LoVo (cell line): ENCODE results near the gene ZNF343.
A peak's percentile ranks its signal among the peaks of the same experiment; 100 is the strongest.
"Not testable (repeated sequence)": the region's sequence is repeated elsewhere in the genome, so short reads cannot be mapped to it uniquely, and the experiment has no call there.

Experiments
- DNase-seq: peaks from one replicate; pipeline ENCODE4 v3.0.0-alpha.2; 2016; ENCODE audit warnings: low spot score

ZNF343 gene

DNA sequence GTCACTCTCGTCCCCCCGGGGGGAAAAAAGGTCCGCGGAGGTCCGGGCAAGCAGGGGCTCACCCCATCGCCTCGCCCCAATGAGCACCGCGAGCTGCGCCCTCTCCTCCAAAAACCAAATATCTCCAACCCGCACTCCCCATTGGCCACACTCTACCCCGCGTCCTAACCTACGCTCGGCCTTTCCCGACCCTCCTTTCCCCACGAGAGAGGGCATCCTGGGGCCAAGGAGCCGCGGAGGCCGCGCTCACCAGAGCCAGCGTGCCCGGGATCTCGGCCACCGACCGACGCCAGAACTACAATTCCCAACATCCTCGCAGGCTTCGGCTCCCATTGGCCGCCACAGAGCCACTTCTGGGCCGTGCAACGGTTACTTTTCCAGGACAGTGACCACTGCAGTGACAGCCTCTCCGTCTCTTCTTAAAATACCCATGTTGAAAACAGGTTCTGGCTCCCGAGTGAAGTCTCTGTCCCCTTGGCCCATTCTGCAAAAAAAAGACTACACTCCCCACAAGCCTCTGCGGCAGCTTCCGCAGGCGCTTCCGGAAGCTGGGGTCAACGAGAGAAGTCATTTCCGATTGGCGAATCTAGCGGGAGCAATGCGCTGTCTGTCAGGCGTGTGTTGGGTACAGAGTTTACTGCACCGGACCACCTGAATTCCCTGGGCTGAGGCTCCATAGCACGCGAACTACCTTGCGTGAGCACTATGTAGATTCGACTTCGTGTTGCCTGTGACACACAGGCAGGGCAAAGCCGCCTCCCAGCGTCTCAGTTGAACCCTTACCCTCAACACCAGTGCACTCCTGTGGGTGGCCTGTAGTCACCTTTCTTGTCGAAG is at the start of gene ZNF343:
ZNF343 (minus strand) TSS at position 285 of the 837 bp plus-strand sequence. CDS start 15,020 bp downstream, outside the sequence.
- DNase-seq: peak; percentile 83

GRCh38 chr20:2557873-2558580 is 49.3 kb upstream of the ZNF343 start:
- no peak for DNase-seq

- no peak for DNase-seq
These were observed 36.9 kb upstream of the ZNF343 start for GRCh38 chr20:2545594-2545993.

DNA sequence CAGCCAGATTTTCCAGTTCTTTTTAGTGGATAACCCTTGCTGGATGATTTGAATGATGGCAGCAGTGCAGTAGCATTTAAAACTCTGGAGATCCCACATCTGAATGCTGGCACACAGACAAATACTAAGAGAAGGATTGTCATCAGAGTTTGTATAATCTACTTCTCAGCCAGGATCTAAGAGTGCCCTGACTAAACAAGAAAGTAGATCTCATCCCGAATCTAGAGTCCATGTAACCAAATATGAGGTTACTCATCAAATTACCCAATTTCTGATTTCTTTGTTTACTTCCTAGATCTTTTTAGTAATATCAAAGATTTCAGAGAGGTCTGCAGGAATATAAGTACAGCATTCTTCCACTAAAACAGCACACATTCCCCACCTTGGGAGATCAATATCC is 35.5 kb upstream of the ZNF343 start:
- no peak for DNase-seq

- no peak for DNase-seq
These were observed 33.6 kb upstream of the ZNF343 start for GRCh38 chr20:2542361-2542760.

GRCh38 chr20:2541940-2542339 is 33.2 kb upstream of the ZNF343 start:
- DNase-seq: no peak

DNA sequence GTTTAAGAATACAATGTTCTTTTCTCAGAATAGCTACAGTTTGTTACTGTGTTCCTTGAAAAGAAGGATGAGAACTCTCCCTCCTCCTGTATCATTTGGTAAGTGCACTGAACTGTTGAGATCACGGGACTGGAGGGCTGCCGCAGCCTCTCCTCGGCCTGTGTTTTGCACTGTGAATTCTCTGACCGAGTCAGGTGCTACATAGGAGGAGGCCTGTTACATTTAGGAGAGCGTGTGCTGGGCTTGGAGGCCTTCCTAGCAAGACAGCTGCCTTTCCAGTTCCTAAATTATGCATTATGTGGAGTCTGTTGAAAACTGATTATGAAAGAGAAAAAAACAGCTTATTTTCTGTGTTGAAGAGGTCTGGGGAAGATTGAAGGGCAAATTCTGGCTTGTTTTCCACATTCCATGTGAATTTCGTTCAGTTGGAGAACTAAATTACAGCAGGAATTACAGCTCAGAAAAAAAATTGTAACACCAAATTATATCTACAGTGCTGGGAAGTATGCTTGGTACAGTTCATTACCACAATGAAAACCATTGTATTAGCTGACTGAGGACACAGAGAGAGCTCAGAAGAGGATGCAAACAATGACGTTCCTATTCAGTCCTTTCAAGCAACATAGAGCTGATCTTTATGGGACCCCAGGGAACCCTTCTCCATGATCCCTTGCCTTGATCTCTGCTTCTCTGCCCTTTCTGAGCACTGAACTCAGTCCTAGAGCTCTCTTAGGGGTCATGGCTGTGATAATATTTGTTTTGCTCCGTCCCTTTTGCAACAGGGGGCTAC is 30.4 kb upstream of the ZNF343 start:
- DNase-seq: no peak

DNA sequence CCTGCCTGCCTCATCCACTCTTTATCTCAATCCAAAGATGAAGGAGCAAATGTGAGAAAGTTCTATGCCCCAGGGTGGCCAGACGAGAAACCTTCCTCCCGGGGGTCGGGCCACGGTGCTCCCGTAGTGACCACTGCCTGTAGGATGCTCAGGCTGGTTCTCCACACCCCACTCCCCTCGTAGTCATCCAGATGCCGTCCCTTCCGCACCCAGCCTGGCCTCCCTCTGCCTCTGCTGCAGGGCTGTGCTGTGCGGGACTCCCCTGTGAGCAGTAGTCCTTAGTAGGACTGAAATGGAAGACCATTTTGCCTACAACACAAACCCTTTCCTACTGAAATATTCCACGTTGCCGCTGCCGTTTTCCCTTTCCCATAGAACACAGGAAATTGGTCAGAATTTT is 29.6 kb upstream of the ZNF343 start:
- no peak for DNase-seq

DNA sequence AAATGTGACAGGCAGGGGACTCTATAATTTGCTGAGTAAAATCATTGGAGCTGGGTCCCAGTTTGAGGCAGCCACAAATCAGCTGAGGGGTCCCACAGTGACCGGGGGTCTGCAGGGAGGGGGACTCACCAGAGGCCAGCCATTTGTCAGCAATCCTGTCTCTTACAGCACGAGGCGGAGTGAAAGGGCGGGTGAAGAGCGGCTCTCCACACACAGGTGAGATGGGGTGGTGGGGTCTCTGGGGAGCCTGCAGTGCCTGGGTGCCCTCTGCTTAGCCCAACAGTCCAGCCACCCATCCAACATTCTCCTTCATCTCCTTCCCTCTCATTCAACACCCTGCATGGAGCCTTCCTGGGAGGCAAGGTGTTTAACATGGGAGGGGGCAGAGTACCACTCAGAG is 28.4 kb upstream of the ZNF343 start:
- no peak for DNase-seq

- DNase-seq: no peak
These were observed 27.9 kb upstream of the ZNF343 start, which contains the start of gene TMC2 for GRCh38 chr20:2536560-2536986. TSS of gene TMC2 (plus strand) at chr20:2536573. CDS start at chr20:2536622, 49 bp downstream.

DNA sequence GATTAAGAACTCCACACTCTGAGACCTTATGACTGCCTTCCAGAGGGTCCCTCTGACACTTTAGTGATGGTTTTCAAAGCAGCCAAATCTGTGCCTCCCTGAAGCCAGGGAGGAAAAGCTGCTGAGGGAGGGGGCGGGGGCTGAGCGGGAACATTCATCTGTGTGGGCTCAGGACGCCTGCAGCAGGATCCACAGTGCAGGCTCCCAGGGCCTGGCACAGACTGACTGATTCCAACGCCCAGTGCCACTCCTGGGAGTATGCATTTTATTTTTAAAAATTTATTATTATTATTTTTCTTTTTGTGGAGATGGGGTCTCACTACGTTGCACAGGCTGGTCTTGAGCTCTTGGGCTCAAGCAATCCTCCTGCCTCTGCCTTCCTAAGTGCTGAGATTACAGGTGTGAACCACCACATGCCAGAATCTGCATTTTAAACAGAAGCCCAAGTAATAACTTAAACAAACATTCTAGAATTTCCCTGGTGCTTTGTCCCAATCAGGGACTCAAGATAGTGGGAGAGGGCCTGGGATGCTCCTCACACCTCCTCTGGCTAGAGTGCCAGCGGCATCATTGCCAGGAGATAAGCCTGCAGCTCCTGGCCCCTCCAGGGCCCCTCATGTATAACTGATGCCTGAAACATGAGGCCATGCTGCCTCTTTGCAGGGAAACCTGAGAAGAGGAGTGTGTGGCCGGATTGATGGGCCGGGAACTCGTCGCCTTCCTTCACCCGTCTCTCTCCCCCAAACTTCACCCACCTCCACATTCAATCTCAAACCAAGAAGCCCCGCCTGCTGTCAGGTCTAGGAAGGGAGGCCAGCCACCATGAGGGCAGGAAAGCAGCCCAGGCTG is 27.2 kb upstream of the ZNF343 start:
- DNase-seq: no peak

DNA sequence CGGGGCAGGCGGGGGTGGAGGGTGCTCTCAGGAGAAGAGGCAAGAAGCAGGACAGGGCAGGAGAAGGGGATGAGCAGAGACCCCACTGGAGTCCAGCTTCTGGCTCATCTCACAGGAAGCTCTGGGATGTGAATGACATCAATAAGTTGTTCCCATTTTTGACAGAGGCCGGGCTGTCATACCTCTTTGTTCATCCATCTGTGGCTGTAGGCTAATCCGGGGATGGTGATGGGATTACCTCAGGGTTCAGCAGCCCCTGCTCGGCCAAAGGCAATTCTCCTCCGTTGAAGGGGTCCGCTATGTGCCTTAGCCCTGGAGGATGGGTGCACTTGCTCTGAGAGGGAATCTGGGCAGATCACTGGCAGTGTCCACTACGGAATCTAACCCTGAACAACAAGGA is 24.4 kb upstream of the ZNF343 start:
- no peak for DNase-seq

GRCh38 chr20:2528671-2529271 is 20.1 kb upstream of the ZNF343 start:
- DNase-seq: no peak

GRCh38 chr20:2527762-2528161 is 19.0 kb upstream of the ZNF343 start:
- no peak for DNase-seq

- not testable (repeated sequence) for DNase-seq
These were observed 17.5 kb upstream of the ZNF343 start for GRCh38 chr20:2526218-2526583.

DNA sequence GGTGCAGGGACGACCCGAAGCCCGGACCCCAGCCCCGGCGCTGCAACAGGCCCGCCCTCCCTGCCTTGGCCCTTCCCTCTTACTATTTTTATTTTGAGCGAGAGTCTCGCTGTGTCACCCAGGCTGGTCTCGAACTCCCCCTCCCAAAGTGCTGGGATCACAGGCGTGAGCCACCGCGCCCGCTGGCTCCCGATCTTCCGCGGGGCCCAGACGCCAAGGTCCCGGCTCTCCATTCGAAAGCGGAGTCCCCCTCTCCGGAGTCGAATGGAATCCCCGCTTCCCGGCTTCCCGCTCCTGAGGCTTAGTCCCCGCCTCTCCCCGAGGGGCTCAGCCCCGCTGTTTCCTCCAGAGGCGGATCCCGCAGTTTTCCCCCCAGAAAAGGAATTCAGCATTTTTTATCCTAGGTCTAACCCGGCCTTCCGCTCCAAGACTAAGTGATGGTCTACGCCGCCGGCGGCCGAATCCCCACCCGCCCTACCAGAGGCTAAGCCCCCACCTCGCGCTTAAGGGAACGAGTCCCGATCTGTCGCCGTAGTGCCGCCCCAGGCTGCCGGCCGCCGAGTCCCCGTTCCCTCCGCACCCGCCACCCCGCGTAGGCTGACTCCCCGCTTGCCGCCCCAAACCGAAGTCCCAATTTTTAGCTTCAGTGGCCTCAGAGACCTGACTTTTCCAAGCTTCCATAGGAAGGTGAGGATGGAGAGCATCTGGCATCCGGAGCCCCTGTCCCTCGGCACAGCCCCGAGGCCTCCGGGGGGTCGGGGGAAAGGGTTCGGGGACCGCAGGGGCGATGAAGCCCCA is 16.2 kb upstream of the ZNF343 start:
- peak; percentile 54 for DNase-seq

- peak; percentile 75 for DNase-seq
These were observed 15.4 kb upstream of the ZNF343 start for GRCh38 chr20:2523919-2524708.

DNA sequence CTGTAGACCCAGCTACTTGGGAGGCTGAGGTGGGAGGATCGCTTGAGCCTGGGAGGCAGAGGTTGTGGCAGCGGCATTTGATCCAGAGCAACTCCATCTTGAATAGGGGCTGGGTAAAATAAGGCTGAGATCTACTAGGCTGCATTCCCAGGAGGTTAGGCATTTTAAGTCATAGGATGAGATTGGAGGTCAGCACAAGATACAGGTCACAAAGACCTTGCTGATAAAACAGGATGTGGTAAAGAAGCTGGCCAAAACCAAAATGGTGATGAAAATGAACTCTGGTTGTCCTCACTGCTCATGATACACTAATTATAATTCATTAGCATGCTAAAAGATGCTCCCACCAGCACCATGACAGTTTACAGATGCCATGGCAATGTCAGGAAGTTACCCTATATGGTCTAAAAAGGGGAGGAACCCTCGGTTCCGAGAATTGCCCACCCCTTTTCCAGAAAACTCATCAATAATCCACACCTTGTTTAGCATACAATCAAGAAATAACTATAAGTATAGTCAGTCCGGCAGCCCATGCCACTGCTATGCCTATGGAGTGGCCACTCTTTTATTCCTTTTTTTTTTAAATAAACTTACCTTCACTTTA is 14.2 kb upstream of the ZNF343 start:
- not testable (repeated sequence) for DNase-seq
